ENCODE data around the gene SORT1. TPM values are rescaled to one million over a fixed set of nuclear protein-coding genes. Genes with fewer than 3 reads are reported as not detected.
A peak's percentile ranks its signal among the peaks of the same experiment; 100 is the strongest.

SORT1 gene
- total and polyA plus RNA-seq, 2 of the 13 experiments (the other 11 are each of a cell fraction or from before 2014, with no cell fraction given), result 32.4 to 93.0 TPM

DNA sequence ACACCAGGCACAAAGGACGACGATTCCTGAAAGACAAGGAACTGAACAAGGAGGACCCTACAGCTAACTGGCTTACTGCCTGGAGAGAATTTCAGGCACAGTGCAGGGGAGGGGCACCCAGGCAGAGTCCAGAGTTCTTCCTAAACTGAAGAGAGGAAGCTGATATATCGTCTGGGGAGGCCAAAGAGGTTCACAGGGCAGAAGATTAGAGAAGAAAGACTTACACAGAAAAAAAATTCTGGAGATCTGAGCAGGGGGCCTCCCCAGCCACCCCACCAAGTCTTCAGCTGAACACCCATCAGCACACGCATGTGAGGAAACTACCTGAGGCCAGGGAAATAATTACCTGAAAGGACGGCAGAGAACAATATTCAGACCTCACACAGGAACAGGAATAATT, 24.6 kb downstream of the SORT1 start (continued):
- TF ChIP-seq THAP9 (CRISPR knock-in tag; IDR thresholded peaks at IDR 0.05; ENCODE audit: borderline replicate concordance) (no peak), ZMYM4 (CRISPR knock-in tag; IDR thresholded peaks at IDR 0.05) (no peak), NFYC (CRISPR knock-in tag; IDR thresholded peaks at IDR 0.05) (no peak), ZBTB8A (CRISPR knock-in tag; IDR thresholded peaks at IDR 0.05; ENCODE audit: borderline replicate concordance, low read depth) (no peak), ZNF382 (CRISPR knock-in tag; IDR thresholded peaks at IDR 0.05; ENCODE audit: borderline replicate concordance) (no peak), AGO1 (IDR thresholded peaks at IDR 0.05; ENCODE audit: low read depth, low read length, poor library complexity, severe bottlenecking) (no peak), ZNF703 (CRISPR knock-in tag; IDR thresholded peaks at IDR 0.05; ENCODE audit: borderline replicate concordance) (no peak), GTF2F1 (IDR thresholded peaks at IDR 0.05; ENCODE audit: low read length) (no peak), MED8 (CRISPR knock-in tag; IDR thresholded peaks at IDR 0.05; ENCODE audit: insufficient replicate concordance) (no peak), ZNF33B (CRISPR knock-in tag; IDR thresholded peaks at IDR 0.05) (no peak)

DNA sequence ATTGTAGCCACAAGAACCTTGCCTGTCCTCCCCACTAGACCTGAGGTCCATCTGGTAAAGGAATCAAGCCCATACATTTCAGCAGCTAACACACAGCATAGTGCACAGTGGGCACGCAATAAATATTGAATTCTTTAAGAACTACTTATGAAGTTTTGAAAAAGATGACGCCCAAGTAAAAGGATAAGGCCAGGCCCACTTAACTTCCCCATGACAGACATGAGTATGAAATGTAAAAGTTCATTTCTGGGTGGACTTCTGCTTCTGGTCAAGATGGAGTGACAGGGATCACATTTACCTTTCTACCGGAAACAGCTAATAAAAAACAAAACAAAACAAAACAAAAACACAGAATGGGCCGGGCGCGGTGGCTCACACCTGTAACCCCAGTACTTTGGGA, 25.4 kb downstream of the SORT1 start:
- Histone ChIP-seq H4K20me1 (ENCODE audit: insufficient read depth, low read length) (0 out of 2 replicates have a peak, but pooled peaks cover 3% of the 10 kb centered on the region), H2AFZ (ENCODE audit: low read length) (no peak overlapping the region), H3K27me3 (ENCODE audit: control insufficient read depth in 1 of 2, insufficient read depth in 2 of 2, low read length in 2 of 2) (no peaks in the 10 kb centered on the region), H3K4me2 (ENCODE audit: low read depth, low read length) (peak overlapping the region; percentile 62; the same call in 1 of the 2 replicates), H3K4me3 (replicated peaks in 1 of 3; ENCODE audit: insufficient read depth in 1 of 3, low read depth in 2 of 3, low read length in 3 of 3) (no peak overlapping the region), H3K79me2 (ENCODE audit: insufficient read depth, low read length) (peaks cover 78% of the 10 kb centered on the region), H3K36me3 (replicated peaks in 1 of 2; ENCODE audit: control insufficient read depth in 1 of 2, insufficient read depth in 2 of 2, low read length in 2 of 2) (peaks cover 0 to 13% of the 10 kb centered on the region in 2 experiments; a peak in 2 of 5 replicates), H3K9ac (ENCODE audit: insufficient read depth, low read depth, low read length) (no peak overlapping the region), H3K4me1 (ENCODE audit: insufficient read depth, low read length) (peaks cover 52% of the 10 kb centered on the region), H3K27ac (ENCODE audit: extremely low read length, insufficient read depth, low read length) (peak overlapping the region; percentile 54), H3K9me3 (ENCODE audit: low read length) (no peaks in the 10 kb centered on the region)
- 79% methylated on average over 6 of the region's 6 CpGs for WGBS (ENCODE audit: low lambda C conversion rate)
- CTCF ChIA-PET (ENCODE audit: low intra/inter-chr PET ratio, low total read pairs), result no interaction called here
- FAIRE-seq (no peak), ATAC-seq (no peak), DNase-seq (ENCODE audit: low spot score) (no peak)
- intact Hi-C loops (cut with micrococcal nuclease; ENCODE audit: unreplicated experiment), result no loop called here
- POLR2A ChIA-PET, result no interaction called here
- no TSS peak for BruUV-seq (replicated peaks)
- in situ Hi-C loops (cut with HindIII; ENCODE audit: extremely low pct_ligation_motif_present, low pct_unique_long_range_greater_than_20kb), result no loop called here
- no peak for TF ChIP-seq SYNCRIP (IDR thresholded peaks at IDR 0.05; ENCODE audit: insufficient read depth, low read depth, low read length)
- no peak for TF ChIP-seq ZNF772 (CRISPR knock-in tag; IDR thresholded peaks at IDR 0.05)
- no peak for TF ChIP-seq ARID3A (IDR thresholded peaks at IDR 0.05; ENCODE audit: low read depth, low read length)
- TF ChIP-seq MXD3 (CRISPR knock-in tag; IDR thresholded peaks at IDR 0.05), result no peak
- no peak for TF ChIP-seq ZNF367 (CRISPR knock-in tag; IDR thresholded peaks at IDR 0.05; ENCODE audit: borderline replicate concordance)
- no peak for TF ChIP-seq JDP2 (CRISPR knock-in tag; IDR thresholded peaks at IDR 0.05; ENCODE audit: borderline replicate concordance)
- no peak for TF ChIP-seq ZNF710 (CRISPR knock-in tag; IDR thresholded peaks at IDR 0.05; ENCODE audit: borderline replicate concordance)
